Measurements from ENCODE around the gene TTLL5.

- TF ChIP-seq CTCF (IDR thresholded peaks at IDR 0.05; ENCODE audit: insufficient read depth, low read length, poor library complexity, severe bottlenecking) (no peak), EZH2phosphoT487 (conservative IDR thresholded peaks at IDR 0.05; ENCODE audit: low read length) (no peak)
Measured at GRCh38 chr14:75634848-75635247, 26.2 kb upstream of the TTLL5 start.

Data from SU-DHL-6 (cell line).